Stimulated activated memory B cell treated with anti-CD40 and anti-IgM and Interleukin-4, amounts not matched to agents 10 μg/mL and 1 μg/mL and 100 μg/mL, for 72 hours (primary cell): ENCODE measurements around the gene PAFAH2.

Experiments used
- ATAC-seq: fragments of 150-1000 bp; cut with Tn5 transposase; 2 replicates; pipeline ENCODE4 v1.10.0; 2021
- H3K27ac Mint-ChIP-seq: one replicate; pipeline ENCODE4 v1.8.0; 2022; ENCODE audit warnings: mild to moderate bottlenecking, mixed read lengths
- H3K27me3 Mint-ChIP-seq: one replicate; pipeline ENCODE4 v1.8.0; 2022; ENCODE audit warnings: mixed read lengths
- H3K36me3 Mint-ChIP-seq: one replicate; pipeline ENCODE4 v1.8.0; 2022; ENCODE audit warnings: mixed read lengths
- H3K4me1 Mint-ChIP-seq: one replicate; pipeline ENCODE4 v1.8.0; 2022; ENCODE audit warnings: mixed read lengths
- H3K4me3 Mint-ChIP-seq: one replicate; pipeline ENCODE4 v1.8.0; 2022; ENCODE audit warnings: mild to moderate bottlenecking, moderate library complexity, mixed read lengths
- H3K9me3 Mint-ChIP-seq: one replicate; pipeline ENCODE4 v1.8.0; 2022; ENCODE audit warnings: mixed read lengths

The PAFAH2 gene

DNA sequence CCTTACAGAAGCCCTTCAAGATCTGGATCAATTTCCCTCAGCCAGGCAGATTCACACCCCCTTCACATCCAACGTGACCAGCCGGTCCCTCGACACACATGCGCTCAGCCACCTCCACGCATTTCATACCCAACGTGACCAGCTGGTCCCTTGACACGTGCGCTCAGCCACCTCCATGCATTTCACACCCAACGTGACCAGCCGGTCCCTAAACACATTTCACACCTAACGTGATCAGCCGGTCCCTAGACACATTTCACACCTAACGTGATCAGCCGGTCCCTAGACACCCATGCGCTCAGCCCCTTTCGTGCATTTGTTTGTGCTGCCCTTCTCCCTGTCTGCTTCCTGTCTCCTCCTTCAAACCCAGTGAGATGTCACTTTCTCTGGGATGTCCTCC lies 8.8 kb upstream of the PAFAH2 start:
- peaks cover 5% of the 10 kb centered on the region for H3K4me1 Mint-ChIP-seq
- peaks cover 35% of the 10 kb centered on the region for H3K27me3 Mint-ChIP-seq
- no peak for ATAC-seq
- H3K27ac Mint-ChIP-seq = no peak overlapping the region
- no peaks in the 10 kb centered on the region for H3K36me3 Mint-ChIP-seq
- H3K9me3 Mint-ChIP-seq = no peaks in the 10 kb centered on the region
- no peak overlapping the region for H3K4me3 Mint-ChIP-seq

DNA sequence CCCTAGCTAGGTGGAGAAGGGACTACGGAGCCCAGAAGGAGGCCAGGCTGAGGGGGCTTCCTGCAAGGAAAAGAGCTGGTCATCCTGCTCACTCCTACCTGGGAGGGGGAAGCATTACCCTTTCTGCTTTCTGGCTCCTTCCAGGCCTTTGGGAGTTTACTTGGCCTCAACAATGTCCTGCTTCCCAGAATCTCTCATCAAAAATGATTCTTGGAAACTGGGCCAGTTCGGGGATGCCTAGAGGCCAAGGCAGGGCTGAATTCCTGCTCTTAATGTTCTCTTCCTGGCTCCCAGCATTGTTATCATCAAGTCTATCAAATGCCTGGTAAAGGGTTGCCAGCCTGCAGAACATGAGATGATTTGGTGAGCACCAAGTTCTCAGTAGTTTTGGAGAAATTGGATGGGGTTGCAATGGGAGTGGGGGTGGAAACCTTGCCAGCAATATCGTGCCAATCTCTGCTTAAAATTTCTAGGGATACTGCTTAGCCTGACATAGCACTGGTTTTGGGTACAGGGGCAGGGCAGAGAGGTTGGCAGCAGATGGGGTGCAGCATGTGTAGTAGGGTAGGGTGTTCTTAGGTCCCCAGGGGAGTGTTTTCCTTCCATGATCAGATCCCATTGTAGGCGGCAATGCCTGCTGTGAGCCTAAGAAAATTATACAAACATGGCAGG lies 7.7 kb upstream of the PAFAH2 start:
- peaks cover 35% of the 10 kb centered on the region for H3K27me3 Mint-ChIP-seq
- peaks cover 5% of the 10 kb centered on the region for H3K4me1 Mint-ChIP-seq
- no peak overlapping the region for H3K4me3 Mint-ChIP-seq
- H3K9me3 Mint-ChIP-seq = no peaks in the 10 kb centered on the region
- no peak for ATAC-seq
- no peak overlapping the region for H3K27ac Mint-ChIP-seq
- H3K36me3 Mint-ChIP-seq = no peaks in the 10 kb centered on the region

DNA sequence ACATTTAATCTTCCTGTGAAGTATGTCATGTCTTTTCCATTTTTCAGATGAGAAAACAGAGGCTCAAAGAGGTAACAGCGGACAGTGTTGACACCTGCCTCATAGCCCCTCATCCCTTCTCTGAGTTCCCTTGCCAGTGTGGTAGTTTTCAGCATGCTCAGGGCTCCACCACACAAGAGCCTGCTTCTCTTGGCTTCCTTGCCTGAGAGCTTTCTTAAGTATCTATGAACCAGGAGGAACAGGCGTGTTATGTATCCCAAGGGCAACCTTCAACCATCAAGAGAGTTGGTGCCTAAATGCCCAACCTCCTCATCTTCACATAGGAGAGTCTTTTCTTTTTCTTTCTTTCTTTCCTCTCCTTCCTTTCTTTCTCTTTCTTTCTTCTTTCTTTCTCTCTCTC lies 5.9 kb upstream of the PAFAH2 start:
- no peak overlapping the region for H3K27ac Mint-ChIP-seq
- H3K36me3 Mint-ChIP-seq = no peaks in the 10 kb centered on the region
- no peak overlapping the region for H3K4me3 Mint-ChIP-seq
- no peaks in the 10 kb centered on the region for H3K9me3 Mint-ChIP-seq
- H3K27me3 Mint-ChIP-seq = peaks cover 35% of the 10 kb centered on the region
- no peak for ATAC-seq
- H3K4me1 Mint-ChIP-seq = peaks cover 2% of the 10 kb centered on the region

DNA sequence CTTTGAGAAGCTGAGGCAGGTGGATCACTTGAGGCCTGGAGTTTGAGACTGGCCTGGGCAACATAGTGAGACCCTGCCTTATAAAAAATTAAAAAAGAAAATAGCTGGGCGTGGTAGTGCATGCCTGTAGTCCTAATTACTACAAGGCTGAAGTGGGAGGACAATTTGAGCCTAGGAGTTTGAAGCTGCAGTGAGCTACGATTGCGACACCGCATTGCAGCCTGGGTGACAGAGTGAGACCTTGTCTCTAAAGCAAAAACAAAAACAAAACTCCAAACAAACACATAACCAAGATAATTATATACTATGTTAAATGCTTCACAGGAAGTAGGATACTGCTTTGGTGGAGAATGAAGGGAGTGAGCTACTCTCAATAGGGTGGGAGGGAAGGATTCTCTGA lies 5.4 kb upstream of the PAFAH2 start:
- Mint-ChIP-seq H3K27ac (no peak overlapping the region), H3K36me3 (no peaks in the 10 kb centered on the region), H3K9me3 (no peaks in the 10 kb centered on the region), H3K4me1 (peaks cover 7% of the 10 kb centered on the region), H3K27me3 (peaks cover 35% of the 10 kb centered on the region), H3K4me3 (no peak overlapping the region)
- ATAC-seq = no peak

DNA sequence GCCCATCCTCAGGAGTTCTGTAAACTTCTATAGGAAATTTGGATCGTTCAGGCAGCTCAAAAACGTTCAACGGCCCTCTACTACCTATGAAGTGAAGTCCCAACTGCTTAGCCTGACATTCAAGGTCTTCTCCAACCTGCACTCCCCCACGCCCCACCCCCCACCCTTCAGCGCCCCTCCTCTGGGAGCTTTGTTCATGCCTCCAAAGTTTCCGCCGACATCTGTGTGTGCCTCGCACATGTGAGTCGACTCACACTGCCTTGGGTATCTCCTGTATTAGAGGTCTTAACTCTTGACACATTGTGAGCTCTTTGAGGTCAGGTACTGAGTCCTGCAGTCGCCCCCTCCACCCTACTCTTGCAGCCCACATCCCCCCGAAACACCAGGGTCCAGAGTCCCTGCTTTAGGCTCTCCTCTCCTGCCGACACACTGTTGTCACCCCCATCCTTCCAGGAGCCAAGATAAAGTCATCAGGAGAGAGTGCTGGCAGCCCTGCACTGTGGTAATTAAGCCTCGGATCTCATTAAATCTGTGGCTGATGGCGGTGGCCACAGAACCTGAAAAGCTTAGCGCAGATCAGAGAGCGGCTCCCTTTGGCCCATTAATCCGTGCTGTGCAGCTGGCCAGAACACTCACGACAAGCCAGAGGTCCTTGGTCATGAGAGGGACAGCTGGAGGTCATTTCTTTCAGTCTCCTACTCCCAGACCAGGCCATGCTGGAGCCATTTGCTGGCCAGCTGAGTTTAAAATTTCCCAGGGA lies 1.4 kb upstream of the PAFAH2 start:
- Mint-ChIP-seq H3K36me3 (peaks cover 4% of the 10 kb centered on the region), H3K9me3 (no peaks in the 10 kb centered on the region), H3K27ac (peak overlapping the region; percentile 97), H3K27me3 (no peaks in the 10 kb centered on the region), H3K4me1 (peaks cover 26% of the 10 kb centered on the region), H3K4me3 (no peak overlapping the region)
- no peak for ATAC-seq

DNA sequence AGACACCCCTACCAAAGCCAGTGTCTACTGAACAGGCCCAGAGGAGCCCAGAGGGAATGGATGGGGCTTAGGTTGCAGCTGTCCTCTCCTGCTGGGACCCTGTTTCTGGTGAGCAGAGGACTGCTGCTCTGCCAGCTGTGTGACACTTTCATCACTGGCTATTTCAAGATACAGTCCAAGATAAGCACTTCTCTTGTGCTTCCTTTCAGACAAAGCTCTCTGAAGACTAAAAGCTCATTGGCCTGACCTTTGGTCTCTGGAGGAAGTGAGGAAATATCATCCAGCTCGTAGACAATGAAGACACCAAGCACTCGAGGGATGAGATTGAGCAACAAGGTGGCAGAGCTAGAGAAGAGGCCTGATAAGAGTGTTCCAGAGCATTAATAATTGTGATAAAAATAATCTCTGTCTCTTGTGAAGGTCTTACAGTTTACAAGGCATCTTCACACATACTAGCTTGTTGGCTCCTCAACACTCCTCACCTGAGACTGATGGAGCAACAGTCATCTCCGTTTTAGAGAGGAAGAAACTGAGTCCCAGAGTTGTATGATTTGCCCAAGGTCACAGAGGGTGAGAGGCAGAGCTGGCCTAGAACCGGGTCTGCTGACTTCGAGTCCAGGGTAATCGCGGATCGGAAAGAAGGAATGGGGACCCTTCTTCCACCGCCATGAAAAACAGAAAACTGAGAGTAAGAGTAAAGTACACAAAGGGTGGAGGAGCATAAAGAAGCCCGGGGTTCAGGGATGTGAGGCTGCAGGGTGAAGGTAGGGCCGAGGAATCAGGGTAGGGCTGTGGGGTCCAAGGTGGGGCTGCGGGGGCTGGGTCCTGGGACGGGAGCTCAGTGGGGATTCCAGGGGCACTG lies 666 bp downstream of the PAFAH2 start:
- Mint-ChIP-seq H3K4me3 (peak overlapping the region; percentile 97), H3K27me3 (no peaks in the 10 kb centered on the region), H3K4me1 (peaks cover 33% of the 10 kb centered on the region), H3K36me3 (peaks cover 13% of the 10 kb centered on the region), H3K27ac (peak overlapping the region; percentile 97), H3K9me3 (no peaks in the 10 kb centered on the region)
- no peak for ATAC-seq

DNA sequence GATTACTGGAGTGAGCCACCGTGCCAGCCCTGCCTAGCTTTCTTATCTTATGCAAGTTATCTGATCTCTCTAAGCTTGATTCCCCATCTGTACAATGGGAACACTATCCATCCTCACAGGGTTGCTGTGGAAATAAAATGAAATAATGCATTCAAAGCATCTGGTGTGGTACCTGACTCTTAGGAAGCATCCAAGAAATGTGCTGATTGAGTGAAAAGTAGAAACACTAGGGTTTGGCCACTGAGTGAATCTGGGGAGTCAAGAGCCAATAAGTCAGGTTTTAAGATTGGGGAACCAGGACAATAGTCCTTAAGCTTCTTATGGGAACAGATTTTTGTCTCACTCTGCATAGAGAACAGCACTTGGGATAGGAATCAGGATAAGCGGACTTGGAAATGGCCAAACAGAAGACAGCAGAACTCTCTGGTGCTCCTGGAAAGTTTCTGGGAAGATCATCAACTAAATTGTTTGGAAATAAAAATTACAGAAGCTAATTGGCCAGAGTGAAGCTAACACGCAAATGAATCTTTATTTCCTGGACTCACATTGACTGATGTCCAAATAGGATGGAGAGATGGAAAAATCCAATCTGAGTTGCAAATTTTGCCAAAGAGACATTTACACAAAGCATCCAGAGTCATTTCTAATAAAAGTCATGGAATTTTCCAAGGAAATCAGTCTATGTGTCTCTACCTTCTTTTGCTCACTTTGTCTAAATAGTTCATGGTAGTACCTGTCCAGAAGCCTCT lies 3.3 kb downstream of the PAFAH2 start:
- Mint-ChIP-seq H3K27ac (no peak overlapping the region), H3K9me3 (no peaks in the 10 kb centered on the region), H3K4me1 (peaks cover 42% of the 10 kb centered on the region), H3K4me3 (no peak overlapping the region), H3K27me3 (no peaks in the 10 kb centered on the region), H3K36me3 (peaks cover 23% of the 10 kb centered on the region)
- no peak for ATAC-seq

DNA sequence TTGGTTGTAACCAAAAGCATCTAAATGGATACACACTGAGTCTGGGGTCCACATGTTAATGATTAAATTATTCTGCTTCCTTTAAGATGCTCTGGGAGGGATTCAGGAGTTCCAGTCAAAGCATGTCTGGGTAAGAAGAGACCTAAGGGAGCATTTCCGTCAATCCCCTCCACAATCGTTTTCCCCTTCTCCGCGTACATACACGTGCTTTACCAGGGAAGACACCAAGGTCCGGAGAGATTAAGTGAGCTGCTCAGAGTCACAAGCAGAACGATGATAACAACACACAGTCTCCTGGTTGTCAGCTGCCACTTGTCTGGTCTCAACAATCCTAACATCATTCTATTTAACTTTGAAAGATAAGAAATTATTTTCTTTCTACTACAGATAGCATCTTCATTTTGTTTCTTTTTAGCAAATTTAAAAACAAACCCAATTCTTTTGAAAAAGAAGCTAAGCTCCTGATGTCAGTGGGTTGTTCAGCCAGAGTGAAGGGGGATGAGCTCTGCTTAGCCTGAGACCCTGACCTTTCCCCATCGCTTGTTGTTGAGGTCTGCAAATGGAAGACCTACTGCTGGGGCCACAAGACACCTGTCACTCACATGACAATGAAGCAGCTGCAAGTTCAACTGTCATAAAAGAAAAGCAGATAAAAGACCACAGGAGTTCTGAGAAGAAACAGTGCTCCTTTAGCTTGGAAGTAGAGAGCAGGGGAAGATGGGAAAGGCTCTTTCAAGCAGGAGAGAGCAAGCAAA lies 4.5 kb downstream of the PAFAH2 start:
- Mint-ChIP-seq H3K9me3 (no peaks in the 10 kb centered on the region), H3K27me3 (no peaks in the 10 kb centered on the region), H3K27ac (peak overlapping the region; percentile 8), H3K4me1 (peaks cover 36% of the 10 kb centered on the region), H3K36me3 (peaks cover 30% of the 10 kb centered on the region), H3K4me3 (no peak overlapping the region)
- ATAC-seq = no peak

DNA sequence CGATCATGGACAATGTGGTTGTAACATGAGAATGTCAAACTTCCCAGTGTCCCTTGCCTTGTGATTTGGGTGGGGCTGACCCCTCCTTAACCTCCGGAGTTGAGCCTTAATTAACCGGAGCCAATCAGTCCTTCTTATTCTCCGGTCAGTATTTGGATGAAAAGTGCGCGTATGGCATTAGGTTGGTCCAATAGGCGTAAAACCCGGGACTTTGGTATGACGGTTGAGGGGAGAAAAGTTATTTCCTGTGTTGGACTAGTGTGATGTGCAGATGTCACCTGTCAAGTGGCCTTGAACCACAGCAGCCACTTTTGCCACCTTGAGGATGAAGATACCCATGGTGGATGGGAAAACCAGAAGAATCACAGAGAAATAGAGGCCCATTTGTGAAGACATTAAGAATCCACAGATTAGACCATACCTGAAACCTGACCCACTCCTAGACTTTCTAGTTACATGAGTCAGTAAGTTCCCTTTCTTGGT lies 5.1 kb downstream of the PAFAH2 start:
- no peak overlapping the region for H3K27ac Mint-ChIP-seq
- no peaks in the 10 kb centered on the region for H3K27me3 Mint-ChIP-seq
- ATAC-seq = no peak
- H3K9me3 Mint-ChIP-seq = no peaks in the 10 kb centered on the region
- no peak overlapping the region for H3K4me3 Mint-ChIP-seq
- peaks cover 34% of the 10 kb centered on the region for H3K4me1 Mint-ChIP-seq
- peaks cover 30% of the 10 kb centered on the region for H3K36me3 Mint-ChIP-seq

DNA sequence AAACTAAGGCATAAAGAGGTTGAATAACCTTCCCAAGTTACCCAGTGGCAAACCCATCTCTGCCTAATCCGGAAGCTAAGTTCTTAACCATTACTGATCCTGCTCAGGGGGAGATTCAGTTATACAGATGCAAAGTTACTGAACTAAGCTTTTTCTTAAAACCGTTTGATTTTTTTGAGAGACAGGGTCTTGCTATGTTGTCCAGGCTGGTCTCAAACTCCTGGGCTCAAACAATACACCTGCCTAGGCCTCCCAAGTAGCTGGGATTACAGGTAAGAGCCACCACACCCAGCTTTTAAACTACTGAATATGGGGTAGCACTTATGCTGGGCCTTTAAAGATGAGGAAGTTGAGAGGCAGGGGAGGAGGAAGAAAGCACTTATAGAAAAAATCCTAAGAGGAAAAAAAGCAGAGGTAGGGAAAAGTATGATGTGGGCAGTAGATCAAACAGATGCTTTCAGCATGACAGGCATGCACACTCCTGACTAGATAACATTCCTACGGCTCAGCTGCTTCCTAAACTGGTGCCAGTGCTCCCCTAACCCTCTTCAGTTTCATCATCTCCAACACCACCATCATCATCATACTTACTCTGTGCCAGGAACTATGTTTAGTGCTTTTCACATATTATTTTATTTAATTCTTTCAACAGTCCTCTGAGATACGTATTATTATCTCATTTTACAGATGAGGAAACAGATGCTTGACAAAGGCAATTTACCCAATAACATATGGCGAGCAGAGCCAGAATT lies 5.8 kb downstream of the PAFAH2 start:
- peaks cover 33% of the 10 kb centered on the region for H3K36me3 Mint-ChIP-seq
- peaks cover 29% of the 10 kb centered on the region for H3K4me1 Mint-ChIP-seq
- no peaks in the 10 kb centered on the region for H3K27me3 Mint-ChIP-seq
- H3K9me3 Mint-ChIP-seq = no peaks in the 10 kb centered on the region
- ATAC-seq = no peak
- no peak overlapping the region for H3K27ac Mint-ChIP-seq
- H3K4me3 Mint-ChIP-seq = no peak overlapping the region

DNA sequence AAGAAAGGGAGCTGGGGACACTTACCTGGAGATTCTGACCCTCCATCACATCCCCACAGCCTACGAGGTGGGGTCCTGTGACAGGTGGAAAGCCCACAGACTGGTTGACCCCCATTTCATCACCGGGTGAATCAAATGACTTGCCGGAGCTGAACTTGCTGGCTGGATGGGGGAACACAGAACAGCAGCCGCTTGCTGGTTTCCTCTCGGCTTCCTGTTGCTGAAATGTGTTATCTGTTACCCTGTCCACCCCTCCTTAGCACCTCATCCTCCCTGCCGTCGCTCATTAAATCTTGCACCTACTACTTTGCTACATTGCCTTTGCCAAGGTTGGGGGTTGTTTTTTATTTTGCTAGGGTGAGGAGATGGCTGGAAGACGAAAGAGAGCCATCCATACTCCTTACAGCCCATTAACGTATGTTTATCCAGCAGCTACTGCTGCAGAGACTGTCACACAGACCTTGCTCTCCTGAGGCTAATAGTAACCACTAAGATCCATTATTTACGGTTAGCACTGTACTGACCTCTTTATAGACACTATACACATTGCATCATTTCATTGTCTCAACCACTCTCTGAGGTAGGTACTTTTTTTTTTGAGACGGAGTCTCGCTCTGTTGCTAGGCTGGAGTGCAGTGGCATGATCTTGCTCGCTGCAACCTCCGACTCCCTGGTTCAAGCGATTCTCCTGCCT lies 7.0 kb downstream of the PAFAH2 start:
- Mint-ChIP-seq H3K36me3 (peaks cover 39% of the 10 kb centered on the region), H3K27me3 (no peaks in the 10 kb centered on the region), H3K4me3 (no peak overlapping the region), H3K27ac (no peak overlapping the region), H3K4me1 (peaks cover 23% of the 10 kb centered on the region), H3K9me3 (no peaks in the 10 kb centered on the region)
- no peak for ATAC-seq

DNA sequence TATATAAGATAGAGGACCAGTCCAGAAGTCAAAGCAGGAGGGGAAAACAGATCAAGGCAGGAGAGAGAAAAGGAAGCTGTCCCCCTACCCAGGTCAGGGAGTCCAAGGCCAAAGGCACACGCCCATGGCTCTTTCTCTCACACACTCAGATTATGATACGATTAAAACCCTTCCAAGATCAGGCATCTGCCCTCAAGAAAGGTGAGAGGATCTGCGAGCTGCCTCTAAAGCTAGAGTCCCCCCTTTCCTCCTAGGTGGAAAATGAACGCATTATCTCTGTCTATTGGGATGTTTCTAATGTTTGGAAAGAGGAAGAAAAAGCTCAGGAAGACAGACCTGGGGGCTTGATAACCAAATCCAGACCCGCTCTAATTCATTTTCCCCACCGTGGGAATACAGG lies 7.6 kb downstream of the PAFAH2 start:
- no peaks in the 10 kb centered on the region for H3K27me3 Mint-ChIP-seq
- no peaks in the 10 kb centered on the region for H3K9me3 Mint-ChIP-seq
- ATAC-seq = no peak
- no peak overlapping the region for H3K4me3 Mint-ChIP-seq
- H3K36me3 Mint-ChIP-seq = peaks cover 45% of the 10 kb centered on the region
- H3K27ac Mint-ChIP-seq = no peak overlapping the region
- peaks cover 21% of the 10 kb centered on the region for H3K4me1 Mint-ChIP-seq

DNA sequence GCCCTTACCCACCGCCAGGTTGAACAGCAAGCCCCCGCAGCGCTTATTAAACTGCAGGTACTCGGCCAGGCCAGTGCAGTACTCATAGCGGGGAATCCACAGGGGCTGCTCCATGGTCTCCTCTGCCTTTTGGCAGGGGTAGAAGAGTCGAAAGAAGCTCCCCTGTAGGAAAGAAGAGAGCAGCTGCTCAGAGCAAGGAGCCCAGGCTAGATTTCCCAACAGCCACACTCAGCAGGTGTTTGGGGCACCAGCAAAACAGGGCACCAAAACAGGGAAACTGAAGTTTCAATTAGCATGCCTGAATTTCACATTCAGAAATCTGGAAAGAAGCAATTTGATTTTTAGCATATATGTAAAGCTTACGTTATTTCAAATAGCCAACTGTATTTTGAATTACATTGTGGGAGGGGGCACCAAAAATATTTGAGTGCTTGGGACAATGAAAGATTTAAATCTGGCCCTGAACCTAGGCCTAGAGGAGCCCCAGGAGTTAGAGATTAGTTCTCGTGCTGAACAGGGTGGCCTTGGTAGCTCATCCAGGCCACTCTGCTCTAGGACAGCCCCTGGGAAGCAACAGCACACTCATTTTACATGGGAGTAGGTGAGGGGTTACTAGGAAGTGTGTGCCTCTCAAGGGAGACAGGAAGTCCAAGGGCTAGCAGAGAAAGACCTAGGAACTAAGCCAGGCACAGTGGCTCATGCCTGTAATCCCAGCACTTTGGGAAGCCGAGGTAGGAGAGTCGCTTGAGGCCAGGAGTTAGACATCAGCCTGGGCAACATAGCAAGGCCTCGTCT lies 8.2 kb downstream of the PAFAH2 start:
- no peak for ATAC-seq
- Mint-ChIP-seq H3K4me3 (no peak overlapping the region), H3K4me1 (peaks cover 16% of the 10 kb centered on the region), H3K27ac (no peak overlapping the region), H3K9me3 (no peaks in the 10 kb centered on the region), H3K27me3 (no peaks in the 10 kb centered on the region), H3K36me3 (peaks cover 45% of the 10 kb centered on the region)
